B cell (primary cell): ENCODE measurements around the gene HBA1.
"Not testable (repeated sequence)": the region's sequence is repeated elsewhere in the genome, so short reads cannot be mapped to it uniquely, and the experiment has no call there.

Source experiments
- CTCF ChIP-seq: fragments of 200-600 bp; IDR thresholded peaks from one replicate; pipeline ENCODE4 v1.8.0; 2022; ENCODE audit warnings: antibody characterized with exemption, mild to moderate bottlenecking
- EZH2 ChIP-seq: IDR thresholded peaks from 2 replicates; pipeline ENCODE4 v1.6.1; 2012; ENCODE audit warnings: borderline replicate concordance, low read depth, mild to moderate bottlenecking, moderate library complexity, low read length; ENCODE audit not compliant: insufficient read depth, poor library complexity, severe bottlenecking

GRCh38 chr16:209359-209758 lies 32.9 kb downstream of the HBA1 start:
- TF ChIP-seq CTCF, EZH2: not testable (repeated sequence)
